Activated CD4-positive, alpha-beta T cell treated with anti-CD3 and anti-CD28 coated beads, Interleukin-2, amount 10 ng/mL, durations not matched to agents 24 days and 14 days (primary cell): ENCODE measurements around the gene LDHD. TPM values are rescaled to one million over a fixed set of nuclear protein-coding genes. Genes with fewer than 3 reads are reported as not detected.
"Not testable (repeated sequence)": the region's sequence is repeated elsewhere in the genome, so short reads cannot be mapped to it uniquely, and the experiment has no call there.

Experiments
- DNase-seq: peaks from one replicate; pipeline ENCODE4 v3.0.0; 2022
- H3K27ac Mint-ChIP-seq: one replicate; pipeline ENCODE4 v1.8.0; 2022; ENCODE audit warnings: mild to moderate bottlenecking, mixed read lengths
- H3K27me3 Mint-ChIP-seq: one replicate; pipeline ENCODE4 v1.8.0; 2022; ENCODE audit warnings: mixed read lengths
- H3K36me3 Mint-ChIP-seq: one replicate; pipeline ENCODE4 v1.8.0; 2022; ENCODE audit warnings: low read depth, mild to moderate bottlenecking, mixed read lengths
- H3K4me1 Mint-ChIP-seq: one replicate; pipeline ENCODE4 v1.8.0; 2021; ENCODE audit warnings: mixed read lengths
- H3K4me3 Mint-ChIP-seq: one replicate; pipeline ENCODE4 v1.8.0; 2022; ENCODE audit warnings: mild to moderate bottlenecking, moderate library complexity, mixed read lengths
- H3K9me3 Mint-ChIP-seq: one replicate; pipeline ENCODE4 v1.8.0; 2021; ENCODE audit warnings: mixed read lengths
- intact Hi-C: fragments of 100-400 bp; cut with micrococcal nuclease; formaldehyde crosslinking; loops from one replicate; pipeline ENCODE4 v1.15.1; 2023
- total RNA-seq: library from RNA; stranded (reverse); gene quantifications from 2 replicates; pipeline ENCODE4 v1.2.3, GENCODE V29; 2022

Gene LDHD
- 0.09 and 0.24 TPM in 2 replicates for total RNA-seq

DNA sequence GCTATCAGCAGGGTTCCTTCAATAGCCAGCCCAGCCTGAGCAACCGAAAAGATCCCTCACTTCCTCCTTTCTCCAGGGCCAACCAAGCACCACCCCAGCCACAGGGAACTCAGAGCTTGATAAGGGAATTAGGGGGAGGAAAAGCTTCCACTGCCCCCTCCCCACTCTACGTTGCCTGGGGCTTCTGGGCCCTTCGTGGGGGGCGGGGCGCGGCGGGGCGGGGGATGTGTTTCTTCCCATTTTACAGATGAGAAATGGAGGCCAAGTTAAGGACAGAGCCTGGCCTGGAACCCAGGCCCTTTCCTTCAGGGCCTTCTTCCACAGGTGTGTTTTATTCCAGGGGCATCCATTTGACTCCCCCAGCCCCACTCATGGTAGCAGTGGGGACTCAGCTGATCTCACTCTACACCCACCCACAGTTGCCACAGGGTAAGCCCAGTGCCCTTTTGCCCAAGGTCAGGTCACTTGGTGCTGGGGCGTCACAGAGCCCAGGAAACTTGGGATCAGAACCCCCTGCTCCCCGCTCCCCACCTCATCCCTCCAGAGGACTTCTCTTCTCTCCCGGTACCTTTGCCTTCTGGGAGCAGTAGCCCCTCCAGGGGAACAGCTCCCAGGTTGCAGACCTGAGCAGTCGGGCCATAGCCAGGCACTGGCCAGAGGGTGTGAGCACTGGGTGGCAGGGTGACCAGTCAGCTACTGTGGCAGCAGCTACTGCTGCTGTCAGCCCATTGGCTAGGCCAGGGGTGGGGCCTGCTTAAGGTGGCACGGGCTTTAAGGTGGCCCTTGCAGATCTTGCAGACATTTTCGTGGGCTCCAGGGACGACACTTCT lies at the start of gene LDHD:
TSS of gene LDHD (minus strand) at position 700 of the 830 bp plus-strand sequence. CDS start at position 640, 60 bp downstream.
- H3K27me3 Mint-ChIP-seq = no peaks in the 10 kb centered on the region
- H3K36me3 Mint-ChIP-seq = no peaks in the 10 kb centered on the region
- peak within 1 kb of the TSS; percentile 37 for H3K4me3 Mint-ChIP-seq
- intact Hi-C loops = no loop called here
- peaks cover 8% of the 10 kb centered on the region for H3K4me1 Mint-ChIP-seq
- peak; percentile 71 for DNase-seq
- peaks cover 1% of the 10 kb centered on the region for H3K9me3 Mint-ChIP-seq
- no peak within 1 kb of the TSS for H3K27ac Mint-ChIP-seq

- H3K27me3 Mint-ChIP-seq = no peaks in the 10 kb centered on the region
- peaks cover 70% of the 10 kb centered on the region for H3K36me3 Mint-ChIP-seq
- no peak for DNase-seq
- no peak overlapping the region for H3K27ac Mint-ChIP-seq
- peaks cover 16% of the 10 kb centered on the region for H3K9me3 Mint-ChIP-seq
- H3K4me1 Mint-ChIP-seq = no peaks in the 10 kb centered on the region
- H3K4me3 Mint-ChIP-seq = no peak overlapping the region
- intact Hi-C loops = no loop called here
Observed at GRCh38 chr16:75160386-75160785, 43.8 kb upstream of the LDHD start.

- peak overlapping the region; percentile 72 for H3K27ac Mint-ChIP-seq
- no peak for DNase-seq
- peaks cover 63% of the 10 kb centered on the region for H3K36me3 Mint-ChIP-seq
- no peaks in the 10 kb centered on the region for H3K27me3 Mint-ChIP-seq
- intact Hi-C loops = no loop called here
- H3K4me1 Mint-ChIP-seq = peaks cover 14% of the 10 kb centered on the region
- H3K9me3 Mint-ChIP-seq = peaks cover 15% of the 10 kb centered on the region
- no peak overlapping the region for H3K4me3 Mint-ChIP-seq
Observed at GRCh38 chr16:75152635-75153034, 36.1 kb upstream of the LDHD start.

DNA sequence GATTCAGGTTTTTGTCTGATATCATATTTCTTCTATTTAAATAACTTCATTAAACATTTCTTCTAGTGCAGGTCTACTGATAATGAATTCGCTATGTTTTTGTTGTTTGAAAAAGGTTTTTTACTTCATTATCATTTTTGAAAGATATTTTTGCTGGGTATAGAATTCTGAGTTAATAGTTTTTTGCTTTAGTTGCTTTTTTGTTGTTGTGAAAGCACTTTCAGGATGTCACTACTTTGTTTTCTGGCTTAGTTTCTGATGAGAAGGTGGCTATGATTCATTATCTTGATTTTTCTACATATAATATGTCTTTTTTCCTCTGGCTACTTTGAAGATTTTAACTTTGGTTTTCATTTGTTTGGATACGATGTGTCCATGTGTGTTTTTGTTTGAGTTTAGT lies 35.2 kb upstream of the LDHD start:
- H3K36me3 Mint-ChIP-seq = peaks cover 57% of the 10 kb centered on the region
- peaks cover 17% of the 10 kb centered on the region for H3K4me1 Mint-ChIP-seq
- no peaks in the 10 kb centered on the region for H3K27me3 Mint-ChIP-seq
- no peak overlapping the region for H3K4me3 Mint-ChIP-seq
- intact Hi-C loops = no loop called here
- DNase-seq = no peak
- H3K9me3 Mint-ChIP-seq = peaks cover 12% of the 10 kb centered on the region
- peak overlapping the region; percentile 72 for H3K27ac Mint-ChIP-seq

GRCh38 chr16:75148311-75149195 lies 32.0 kb upstream of the LDHD start, which contains the start of gene ZFP1:
Gene ZFP1 (plus strand): TSS chr16:75148524. CDS start chr16:75152952, 4,428 bp downstream.
- peaks cover 19% of the 10 kb centered on the region for H3K4me1 Mint-ChIP-seq
- intact Hi-C loops = loop anchor here (1.0 to 5.0 kb wide), 6 partner anchors 38 to 499 kb away; partner anchors contain the start of genes KARS1, MLKL, TERF2IP and WDR59
- peak; percentile 98 for DNase-seq
- peaks cover 12% of the 10 kb centered on the region for H3K9me3 Mint-ChIP-seq
- H3K4me3 Mint-ChIP-seq = peak within 1 kb of the TSS; percentile 92
- no peaks in the 10 kb centered on the region for H3K27me3 Mint-ChIP-seq
- peaks cover 35% of the 10 kb centered on the region for H3K36me3 Mint-ChIP-seq
- peak within 1 kb of the TSS; percentile 87 for H3K27ac Mint-ChIP-seq

- peaks cover 32% of the 10 kb centered on the region for H3K36me3 Mint-ChIP-seq
- H3K4me1 Mint-ChIP-seq = peaks cover 19% of the 10 kb centered on the region
- H3K27me3 Mint-ChIP-seq = no peaks in the 10 kb centered on the region
- intact Hi-C loops = loop anchor here (1.0 to 5.0 kb wide), 6 partner anchors 37 to 499 kb away; partner anchors contain the start of genes KARS1, MLKL, TERF2IP and WDR59
- H3K9me3 Mint-ChIP-seq = peaks cover 10% of the 10 kb centered on the region
- DNase-seq = no peak
- H3K4me3 Mint-ChIP-seq = peak overlapping the region; percentile 92
- H3K27ac Mint-ChIP-seq = no peak overlapping the region
Observed at GRCh38 chr16:75147968-75148310, 31.4 kb upstream of the LDHD start.

GRCh38 chr16:75143941-75144340 lies 27.4 kb upstream of the LDHD start:
- no peak overlapping the region for H3K4me3 Mint-ChIP-seq
- DNase-seq = no peak
- peaks cover 6% of the 10 kb centered on the region for H3K4me1 Mint-ChIP-seq
- intact Hi-C loops = no loop called here
- no peaks in the 10 kb centered on the region for H3K27me3 Mint-ChIP-seq
- no peak overlapping the region for H3K27ac Mint-ChIP-seq
- peaks cover under 1% of the 10 kb centered on the region for H3K36me3 Mint-ChIP-seq
- peaks cover 3% of the 10 kb centered on the region for H3K9me3 Mint-ChIP-seq

GRCh38 chr16:75139498-75139897 lies 22.9 kb upstream of the LDHD start:
- no peak overlapping the region for H3K4me3 Mint-ChIP-seq
- intact Hi-C loops = no loop called here
- H3K4me1 Mint-ChIP-seq = peaks cover 10% of the 10 kb centered on the region
- no peaks in the 10 kb centered on the region for H3K36me3 Mint-ChIP-seq
- H3K9me3 Mint-ChIP-seq = peaks cover 3% of the 10 kb centered on the region
- no peak for DNase-seq
- peaks cover 1% of the 10 kb centered on the region for H3K27me3 Mint-ChIP-seq
- H3K27ac Mint-ChIP-seq = no peak overlapping the region

DNA sequence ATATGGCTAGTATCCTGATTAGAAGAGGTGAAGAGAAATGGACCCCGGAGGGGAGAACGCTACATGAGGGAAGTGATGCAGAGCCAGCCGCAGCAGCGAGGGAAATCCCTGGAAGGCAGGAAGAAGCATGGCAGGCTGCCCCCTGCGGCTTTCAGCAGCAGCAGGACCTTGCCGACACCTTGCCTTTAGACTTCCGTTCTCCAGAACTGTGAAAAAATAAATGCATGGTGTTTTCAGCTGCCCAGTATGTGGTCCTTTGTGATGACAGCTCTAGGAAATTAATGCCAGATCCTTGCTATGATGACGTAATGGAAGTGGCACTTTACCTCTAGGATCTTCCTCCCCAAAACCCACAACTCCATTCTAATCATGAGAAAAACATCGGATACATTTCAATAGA lies 22.1 kb upstream of the LDHD start:
- DNase-seq = peak; percentile 60
- Mint-ChIP-seq H3K9me3 (peaks cover 3% of the 10 kb centered on the region), H3K27me3 (peaks cover 1% of the 10 kb centered on the region), H3K4me3 (peak overlapping the region; percentile 50), H3K4me1 (peaks cover 8% of the 10 kb centered on the region), H3K36me3 (no peaks in the 10 kb centered on the region), H3K27ac (no peak overlapping the region)
- intact Hi-C loops = no loop called here

- peaks cover 1% of the 10 kb centered on the region for H3K27me3 Mint-ChIP-seq
- H3K4me3 Mint-ChIP-seq = peak overlapping the region; percentile 50
- peaks cover 8% of the 10 kb centered on the region for H3K4me1 Mint-ChIP-seq
- H3K36me3 Mint-ChIP-seq = no peaks in the 10 kb centered on the region
- DNase-seq = no peak
- intact Hi-C loops = no loop called here
- H3K27ac Mint-ChIP-seq = no peak overlapping the region
- H3K9me3 Mint-ChIP-seq = peaks cover 3% of the 10 kb centered on the region
Observed at GRCh38 chr16:75138233-75138632, 21.7 kb upstream of the LDHD start.

- Mint-ChIP-seq H3K36me3 (peaks cover 4% of the 10 kb centered on the region), H3K27me3 (peaks cover 5% of the 10 kb centered on the region), H3K9me3 (peaks cover 3% of the 10 kb centered on the region), H3K4me3 (no peak overlapping the region), H3K4me1 (peaks cover 6% of the 10 kb centered on the region), H3K27ac (no peak overlapping the region)
- DNase-seq = no peak
- intact Hi-C loops = no loop called here
Observed at GRCh38 chr16:75131081-75131480, 14.5 kb upstream of the LDHD start.

DNA sequence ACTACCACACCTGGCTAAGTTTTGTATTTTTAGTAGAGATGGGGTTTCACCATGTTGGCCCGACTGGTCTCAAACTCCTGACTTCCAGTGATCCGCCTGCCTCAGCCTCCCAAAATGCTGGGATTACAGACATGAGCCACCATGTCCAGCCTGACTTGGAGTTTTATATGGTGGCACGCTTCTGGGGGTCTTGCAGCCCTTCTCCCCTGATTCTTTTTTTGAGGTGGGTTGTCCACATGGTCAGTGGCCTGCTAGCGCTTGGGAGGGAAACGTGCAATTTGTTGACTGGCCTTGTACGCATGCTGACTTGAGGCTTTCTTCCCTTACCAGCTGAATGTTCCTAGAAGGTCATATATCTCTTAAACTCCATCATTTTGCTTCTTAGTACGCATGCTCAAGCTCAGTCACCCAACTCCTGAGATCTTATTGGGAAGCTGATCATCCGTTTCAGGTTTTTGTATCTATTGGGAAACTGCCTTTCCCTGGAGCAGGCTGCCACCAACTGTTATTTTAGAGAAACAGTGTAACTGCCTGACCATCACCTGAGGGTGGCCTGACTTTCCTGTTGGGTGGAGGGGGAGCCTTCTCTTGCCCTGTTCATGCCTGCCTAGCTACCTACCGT lies 13.7 kb upstream of the LDHD start:
- Mint-ChIP-seq H3K27ac (no peak overlapping the region), H3K9me3 (peaks cover 3% of the 10 kb centered on the region), H3K4me1 (peaks cover 6% of the 10 kb centered on the region), H3K4me3 (no peak overlapping the region), H3K36me3 (peaks cover 4% of the 10 kb centered on the region), H3K27me3 (peaks cover 4% of the 10 kb centered on the region)
- no peak for DNase-seq
- intact Hi-C loops = no loop called here

DNA sequence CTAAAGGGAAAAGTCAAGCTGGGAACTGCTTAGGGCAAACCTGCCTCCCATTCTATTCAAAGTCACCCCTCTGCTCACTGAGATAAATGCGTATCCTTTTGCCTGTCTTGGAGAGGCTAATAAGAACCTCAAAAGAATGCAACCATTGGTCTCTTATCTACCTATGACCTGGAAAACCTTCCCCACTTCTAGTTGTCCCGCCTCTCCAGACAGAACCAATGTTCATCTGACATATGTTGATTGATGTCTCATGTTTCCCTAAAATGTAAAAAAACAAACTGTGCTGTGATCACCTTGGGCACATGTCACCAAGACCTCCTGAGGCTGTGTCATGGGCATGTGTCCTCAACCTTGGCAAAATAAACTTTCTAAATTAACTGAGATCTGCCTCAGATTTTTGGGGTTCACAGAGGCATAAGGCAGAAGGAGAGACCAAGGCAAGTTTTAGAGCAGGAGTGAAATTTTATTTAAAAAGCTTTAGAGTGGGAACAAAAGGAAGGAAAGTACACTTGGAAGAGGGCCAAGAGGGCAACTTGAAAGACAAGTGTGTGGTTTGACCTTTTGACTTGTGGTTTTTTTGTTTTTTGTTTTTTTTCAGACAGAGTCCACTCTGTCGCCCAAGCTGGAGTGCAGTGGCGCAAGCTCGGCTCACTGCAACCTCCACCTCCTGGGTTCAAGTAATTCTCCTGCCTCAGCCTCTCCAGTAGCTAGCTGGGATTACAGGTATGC lies 13.0 kb upstream of the LDHD start:
- H3K27me3 Mint-ChIP-seq, intact Hi-C loops, H3K4me3 Mint-ChIP-seq, DNase-seq, H3K27ac Mint-ChIP-seq, H3K4me1 Mint-ChIP-seq, H3K9me3 Mint-ChIP-seq, H3K36me3 Mint-ChIP-seq: not testable (repeated sequence)
